Liver (tissue), 3 donors: ENCODE data around the gene RAB27B.

ENCODE experiments used
- NR2F2 ChIP-seq: IDR thresholded peaks from 2 replicates; pipeline ENCODE4 v1.6.1; 2016; ENCODE audit warnings: antibody characterized with exemption
- TF ChIP-seq, protein P1 (sequence below): fragments of 150-350 bp; IDR thresholded peaks from 2 replicates; pipeline ENCODE4 v1.5.1; 2017; ENCODE audit warnings: improper control_type of control experiment, low read depth, low read length; ENCODE audit not compliant: missing input control
- donor health status: healthy.
- donor health status: healthy.

DNA sequence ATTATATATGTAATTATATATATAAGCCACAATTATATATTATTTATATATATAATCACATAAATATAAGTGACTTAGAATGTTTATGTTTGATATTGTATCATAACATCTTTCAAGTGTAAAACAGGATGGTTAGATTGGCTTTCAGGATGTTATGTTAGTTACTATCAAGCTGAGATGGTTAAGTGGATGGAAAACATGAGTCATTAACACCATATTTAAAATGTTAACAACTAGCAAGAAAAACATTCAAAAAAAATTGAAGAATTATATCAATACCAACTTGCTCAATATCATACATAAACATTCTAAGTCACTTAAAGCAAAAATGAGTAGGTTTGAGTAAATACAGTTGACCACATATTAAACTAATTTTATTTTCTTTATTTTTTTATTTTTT, 21.8 kb upstream of the RAB27B start:
- TF ChIP-seq, protein P1, sequence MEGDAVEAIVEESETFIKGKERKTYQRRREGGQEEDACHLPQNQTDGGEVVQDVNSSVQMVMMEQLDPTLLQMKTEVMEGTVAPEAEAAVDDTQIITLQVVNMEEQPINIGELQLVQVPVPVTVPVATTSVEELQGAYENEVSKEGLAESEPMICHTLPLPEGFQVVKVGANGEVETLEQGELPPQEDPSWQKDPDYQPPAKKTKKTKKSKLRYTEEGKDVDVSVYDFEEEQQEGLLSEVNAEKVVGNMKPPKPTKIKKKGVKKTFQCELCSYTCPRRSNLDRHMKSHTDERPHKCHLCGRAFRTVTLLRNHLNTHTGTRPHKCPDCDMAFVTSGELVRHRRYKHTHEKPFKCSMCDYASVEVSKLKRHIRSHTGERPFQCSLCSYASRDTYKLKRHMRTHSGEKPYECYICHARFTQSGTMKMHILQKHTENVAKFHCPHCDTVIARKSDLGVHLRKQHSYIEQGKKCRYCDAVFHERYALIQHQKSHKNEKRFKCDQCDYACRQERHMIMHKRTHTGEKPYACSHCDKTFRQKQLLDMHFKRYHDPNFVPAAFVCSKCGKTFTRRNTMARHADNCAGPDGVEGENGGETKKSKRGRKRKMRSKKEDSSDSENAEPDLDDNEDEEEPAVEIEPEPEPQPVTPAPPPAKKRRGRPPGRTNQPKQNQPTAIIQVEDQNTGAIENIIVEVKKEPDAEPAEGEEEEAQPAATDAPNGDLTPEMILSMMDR, result no peak
- TF ChIP-seq NR2F2, result no peak
